Right hindlimb (tissue), 1 donor: ENCODE measurements around the gene NOD2.

ENCODE experiments used
- DNase-seq: peaks from one replicate; pipeline ENCODE4 v3.0.0-alpha.2; 2018

Gene NOD2

GRCh38 chr16:50671644-50672260 lies 21.7 kb upstream of the NOD2 start:
- no peak for DNase-seq

GRCh38 chr16:50673496-50674275 lies 19.7 kb upstream of the NOD2 start:
- no peak for DNase-seq

GRCh38 chr16:50674831-50675230 lies 18.6 kb upstream of the NOD2 start:
- DNase-seq = no peak

GRCh38 chr16:50675686-50676610 lies 17.5 kb upstream of the NOD2 start:
- DNase-seq = no peak

- DNase-seq = no peak
Measured at GRCh38 chr16:50676684-50677225, 16.7 kb upstream of the NOD2 start.

- no peak for DNase-seq
Measured at GRCh38 chr16:50677351-50677750, 16.1 kb upstream of the NOD2 start.

- DNase-seq = no peak
Measured at GRCh38 chr16:50678531-50678930, 14.9 kb upstream of the NOD2 start.

- DNase-seq = no peak
Measured at GRCh38 chr16:50679266-50679665, 14.1 kb upstream of the NOD2 start.

- no peak for DNase-seq
Measured at GRCh38 chr16:50679676-50680555, 13.5 kb upstream of the NOD2 start.

- DNase-seq = no peak
Measured at GRCh38 chr16:50680556-50680893, 12.9 kb upstream of the NOD2 start.

GRCh38 chr16:50681021-50681885 lies 12.2 kb upstream of the NOD2 start, which contains the start of gene SNX20:
Gene SNX20, minus strand, starts transcription at chr16:50681312. Its CDS starts 3,786 bp downstream, at chr16:50677526.
- DNase-seq = no peak

GRCh38 chr16:50683689-50684374 lies 9.6 kb upstream of the NOD2 start:
- no peak for DNase-seq

- no peak for DNase-seq
Measured at GRCh38 chr16:50684823-50685461, 8.5 kb upstream of the NOD2 start.

- no peak for DNase-seq
Measured at GRCh38 chr16:50685462-50686063, 7.8 kb upstream of the NOD2 start.

GRCh38 chr16:50688083-50688482 lies 5.3 kb upstream of the NOD2 start:
- DNase-seq = no peak

- DNase-seq = no peak
Measured at GRCh38 chr16:50688867-50689266, 4.5 kb upstream of the NOD2 start.

GRCh38 chr16:50690177-50690576 lies 3.2 kb upstream of the NOD2 start:
- no peak for DNase-seq

- no peak for DNase-seq
Measured at GRCh38 chr16:50692644-50692998, 785 bp upstream of the NOD2 start.

- DNase-seq = no peak
Measured at GRCh38 chr16:50694206-50694605, 800 bp downstream of the NOD2 start.
